Hepatocyte (in vitro differentiated cells): ENCODE data around the gene RIMBP2. TPM values are rescaled to one million over a fixed set of nuclear protein-coding genes. Genes with fewer than 3 reads are reported as not detected.
A peak's percentile ranks its signal among the peaks of the same experiment; 100 is the strongest.

Experiments
- DNase-seq: peaks from one replicate; pipeline ENCODE4 v3.0.0-alpha.2; 2016; ENCODE audit warnings: low spot score
- H2AFZ ChIP-seq: fragments of 200-600 bp; sonication (generic); 2 replicates; pipeline ENCODE4 v1.6.0; 2016; ENCODE audit warnings: antibody characterized with exemption, mild to moderate bottlenecking
- H3K27ac ChIP-seq: fragments of 200-600 bp; sonication (generic); 2 replicates; pipeline ENCODE4 v1.5.1; 2016; ENCODE audit warnings: mild to moderate bottlenecking
- H3K27me3 ChIP-seq: fragments of 200-600 bp; sonication (generic); 2 replicates; pipeline ENCODE4 v1.6.1; 2016
- H3K36me3 ChIP-seq: fragments of 200-600 bp; sonication (generic); replicated peaks from 2 replicates; pipeline ENCODE4 v1.5.1; 2016; ENCODE audit warnings: low read depth; ENCODE audit not compliant: insufficient read depth
- H3K4me1 ChIP-seq: fragments of 200-600 bp; sonication (generic); 2 replicates; pipeline ENCODE4 v1.5.1; 2016; ENCODE audit warnings: mild to moderate bottlenecking, moderate library complexity; ENCODE audit not compliant: insufficient read depth
- H3K4me2 ChIP-seq: fragments of 200-600 bp; sonication (generic); 2 replicates; pipeline ENCODE4 v1.6.0; 2016
- H3K4me3 ChIP-seq: fragments of 200-600 bp; sonication (generic); 2 replicates; pipeline ENCODE4 v1.5.1; 2016; ENCODE audit warnings: mild to moderate bottlenecking
- H3K79me2 ChIP-seq: fragments of 200-600 bp; sonication (generic); 2 replicates; pipeline ENCODE4 v1.6.0; 2017; ENCODE audit warnings: mild to moderate bottlenecking
- H3K9me2 ChIP-seq: fragments of 200-600 bp; sonication (generic); replicated peaks from 2 replicates; pipeline ENCODE4 v1.6.0; 2017; ENCODE audit warnings: mild to moderate bottlenecking; ENCODE audit not compliant: insufficient read depth
- H3K9me3 ChIP-seq: fragments of 200-600 bp; sonication (generic); 2 replicates; pipeline ENCODE4 v1.5.1; 2016; ENCODE audit warnings: low read depth, mild to moderate bottlenecking
- H4K20me1 ChIP-seq: fragments of 200-600 bp; sonication (generic); 2 replicates; pipeline ENCODE4 v1.6.0; 2016; ENCODE audit warnings: mild to moderate bottlenecking; ENCODE audit not compliant: insufficient read depth, poor library complexity, severe bottlenecking
- EZH2 ChIP-seq: fragments of 200-600 bp; sonication (generic); IDR thresholded peaks from 2 replicates; pipeline ENCODE4 v1.6.1; 2016; ENCODE audit warnings: antibody characterized with exemption, mild to moderate bottlenecking, borderline replicate concordance
- EZH2phosphoT487 ChIP-seq: fragments of 200-600 bp; sonication (generic); IDR thresholded peaks from one replicate; pipeline ENCODE4 v1.6.1; 2018; ENCODE audit warnings: antibody characterized with exemption, mild to moderate bottlenecking, low read depth, moderate library complexity; ENCODE audit not compliant: unreplicated experiment, severe bottlenecking
- WGBS: methylation state at CpG from one replicate; pipeline ENCODE4 v1.1.6; 2016; ENCODE audit warnings: low lambda C conversion rate; ENCODE audit errors: missing lambda C conversion rate; 5-methylcytosine and 5-hydroxymethylcytosine counted together
- polyA plus RNA-seq: library from polyadenylated mRNA; unstranded; fragments of >200 nt; fragmentation: Nextera tagmentation; extraction: Ambion mirVana; gene quantifications from 2 replicates; pipeline ENCODE4 v1.2.1, GENCODE V29; 2016
- total RNA-seq: library from RNA; depleted of rRNA; stranded (reverse); fragments of >200 nt; gene quantifications from 2 replicates; pipeline ENCODE4 v1.2.3, GENCODE V29; 2014
- TF ChIP-seq, protein P1 (sequence below): fragments of 200-600 bp; sonication (generic); IDR thresholded peaks from 2 replicates; pipeline ENCODE4 v1.5.1; 2016; ENCODE audit warnings: antibody characterized with exemption, mild to moderate bottlenecking; ENCODE audit not compliant: poor library complexity

The RIMBP2 gene
- total and polyA plus RNA-seq, 2 experiments from 2014 or later = 2.5 to 4.4 TPM

DNA sequence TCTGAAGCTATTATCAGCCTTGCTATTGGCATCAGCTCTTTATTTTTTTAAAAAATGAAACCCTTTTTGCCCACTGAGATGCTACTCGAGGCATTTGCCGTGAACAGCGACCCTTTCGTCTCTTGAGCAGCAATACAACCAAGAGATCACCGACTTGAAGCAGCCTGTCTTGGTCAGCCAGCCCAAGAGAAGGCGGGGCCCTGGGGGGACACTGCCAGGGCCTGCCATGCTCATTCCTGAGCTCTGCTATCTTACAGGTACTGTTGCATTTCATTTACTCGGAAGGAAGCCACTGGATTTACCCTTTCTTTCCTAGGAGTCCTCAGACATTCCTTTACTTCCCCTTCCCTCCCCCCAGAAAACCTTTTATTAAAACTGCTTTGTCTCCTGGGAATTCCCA is 361.7 kb downstream of the RIMBP2 start:
- H4K20me1 ChIP-seq = no peaks in the 10 kb centered on the region
- H3K36me3 ChIP-seq = no peaks in the 10 kb centered on the region
- no peak overlapping the region for H3K27ac ChIP-seq
- no peak overlapping the region for H2AFZ ChIP-seq
- peaks cover 33% of the 10 kb centered on the region for H3K27me3 ChIP-seq
- H3K9me2 ChIP-seq = no peaks in the 10 kb centered on the region
- TF ChIP-seq EZH2phosphoT487 (no peak), EZH2 (no peak)
- TF ChIP-seq, protein P1, sequence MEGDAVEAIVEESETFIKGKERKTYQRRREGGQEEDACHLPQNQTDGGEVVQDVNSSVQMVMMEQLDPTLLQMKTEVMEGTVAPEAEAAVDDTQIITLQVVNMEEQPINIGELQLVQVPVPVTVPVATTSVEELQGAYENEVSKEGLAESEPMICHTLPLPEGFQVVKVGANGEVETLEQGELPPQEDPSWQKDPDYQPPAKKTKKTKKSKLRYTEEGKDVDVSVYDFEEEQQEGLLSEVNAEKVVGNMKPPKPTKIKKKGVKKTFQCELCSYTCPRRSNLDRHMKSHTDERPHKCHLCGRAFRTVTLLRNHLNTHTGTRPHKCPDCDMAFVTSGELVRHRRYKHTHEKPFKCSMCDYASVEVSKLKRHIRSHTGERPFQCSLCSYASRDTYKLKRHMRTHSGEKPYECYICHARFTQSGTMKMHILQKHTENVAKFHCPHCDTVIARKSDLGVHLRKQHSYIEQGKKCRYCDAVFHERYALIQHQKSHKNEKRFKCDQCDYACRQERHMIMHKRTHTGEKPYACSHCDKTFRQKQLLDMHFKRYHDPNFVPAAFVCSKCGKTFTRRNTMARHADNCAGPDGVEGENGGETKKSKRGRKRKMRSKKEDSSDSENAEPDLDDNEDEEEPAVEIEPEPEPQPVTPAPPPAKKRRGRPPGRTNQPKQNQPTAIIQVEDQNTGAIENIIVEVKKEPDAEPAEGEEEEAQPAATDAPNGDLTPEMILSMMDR = no peak
- no peaks in the 10 kb centered on the region for H3K79me2 ChIP-seq
- H3K4me1 ChIP-seq = no peaks in the 10 kb centered on the region
- no peak overlapping the region for H3K4me2 ChIP-seq
- no peak overlapping the region for H3K4me3 ChIP-seq
- H3K9me3 ChIP-seq = no peaks in the 10 kb centered on the region
- DNase-seq = no peak
- 76% methylated on average over 7 of the region's 7 CpGs for WGBS

DNA sequence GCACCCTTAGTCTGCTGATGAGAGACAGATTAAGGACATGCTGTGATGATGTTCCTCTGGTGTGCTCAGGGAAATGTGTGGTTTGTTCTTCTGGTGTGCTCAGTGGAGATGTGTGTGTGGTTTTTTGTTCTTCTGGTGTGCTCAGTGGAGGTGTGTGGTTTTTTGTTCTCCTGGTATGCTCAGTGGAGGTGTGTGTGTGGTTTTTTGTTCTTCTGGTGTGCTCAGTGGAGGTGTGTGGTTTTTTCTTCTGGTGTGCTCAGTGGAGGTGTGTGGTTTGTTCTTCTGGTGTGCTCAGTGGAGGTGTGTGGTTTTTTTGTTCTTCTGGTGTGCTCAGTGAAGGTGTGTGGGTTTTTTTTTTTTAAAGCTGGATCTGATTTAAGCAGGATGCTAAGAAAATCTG is 363.0 kb downstream of the RIMBP2 start:
- Histone ChIP-seq H3K9me3 (no peaks in the 10 kb centered on the region), H3K4me1 (no peaks in the 10 kb centered on the region), H3K79me2 (no peaks in the 10 kb centered on the region), H2AFZ (no peak overlapping the region), H3K27ac (no peak overlapping the region), H4K20me1 (no peaks in the 10 kb centered on the region), H3K4me2 (no peak overlapping the region), H3K4me3 (no peak overlapping the region), H3K9me2 (no peaks in the 10 kb centered on the region), H3K27me3 (peaks cover 28% of the 10 kb centered on the region), H3K36me3 (no peaks in the 10 kb centered on the region)
- DNase-seq = no peak
- TF ChIP-seq EZH2 = no peak
- TF ChIP-seq, protein P1 = no peak
- TF ChIP-seq EZH2phosphoT487 = no peak

DNA sequence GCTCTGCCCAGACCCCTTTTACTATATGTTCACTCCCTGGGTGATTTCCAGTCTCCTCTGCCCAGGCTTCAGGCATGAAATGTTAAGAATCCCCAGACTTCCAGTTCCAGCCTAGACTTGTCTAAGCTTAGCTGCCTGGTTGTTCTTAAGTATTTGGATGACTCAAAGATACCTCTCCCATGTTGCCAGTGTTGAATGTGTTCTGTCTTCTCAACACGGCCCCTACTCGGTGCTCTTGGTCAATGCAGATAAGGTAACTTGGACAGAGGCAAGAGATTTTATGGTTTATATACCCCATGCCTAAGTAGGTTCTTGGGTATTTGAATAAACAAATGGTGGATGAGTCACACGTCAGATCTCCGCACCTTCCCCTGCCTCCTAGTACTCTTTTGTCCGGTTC is 364.8 kb downstream of the RIMBP2 start:
- 41% methylated on average over 5 of the region's 5 CpGs for WGBS
- Histone ChIP-seq H4K20me1 (no peaks in the 10 kb centered on the region), H3K36me3 (no peaks in the 10 kb centered on the region), H3K79me2 (no peaks in the 10 kb centered on the region), H3K9me2 (no peaks in the 10 kb centered on the region), H2AFZ (no peak overlapping the region), H3K27me3 (peaks cover 15% of the 10 kb centered on the region), H3K9me3 (no peaks in the 10 kb centered on the region), H3K27ac (peak overlapping the region; percentile 33), H3K4me1 (no peaks in the 10 kb centered on the region), H3K4me2 (no peak overlapping the region), H3K4me3 (no peak overlapping the region)
- no peak for TF ChIP-seq EZH2phosphoT487
- DNase-seq = peak; percentile 62

DNA sequence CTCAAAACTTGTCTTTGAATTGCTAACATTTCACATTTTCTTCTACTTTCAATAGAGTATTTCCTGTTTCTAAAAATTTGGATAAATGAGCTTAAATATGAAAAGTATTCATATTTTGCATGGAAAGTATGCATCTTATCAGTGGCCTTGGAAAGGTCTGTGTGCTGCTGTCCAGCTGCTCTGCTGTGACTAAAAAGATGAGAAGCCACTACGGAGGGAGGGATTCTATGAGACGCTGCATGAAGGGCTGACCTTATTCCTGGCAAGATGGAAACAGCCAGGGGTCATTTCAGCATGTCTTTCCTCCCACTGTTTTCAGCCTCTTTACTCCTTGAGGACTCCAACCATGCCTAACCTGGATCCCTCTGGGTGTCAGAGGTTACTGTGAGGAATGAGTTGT is 365.4 kb downstream of the RIMBP2 start:
- H3K4me3 ChIP-seq = no peak overlapping the region
- no peaks in the 10 kb centered on the region for H4K20me1 ChIP-seq
- TF ChIP-seq, protein P1 = no peak
- TF ChIP-seq EZH2 (no peak), EZH2phosphoT487 (no peak)
- H3K79me2 ChIP-seq = no peaks in the 10 kb centered on the region
- no peak overlapping the region for H3K4me2 ChIP-seq
- H3K4me1 ChIP-seq = no peaks in the 10 kb centered on the region
- no peaks in the 10 kb centered on the region for H3K36me3 ChIP-seq
- no peaks in the 10 kb centered on the region for H3K9me2 ChIP-seq
- WGBS = 57% methylated on average over 2 of the region's 2 CpGs
- H2AFZ ChIP-seq = no peak overlapping the region
- peaks cover 15% of the 10 kb centered on the region for H3K27me3 ChIP-seq
- DNase-seq = no peak
- no peaks in the 10 kb centered on the region for H3K9me3 ChIP-seq
- peak overlapping the region; percentile 33 for H3K27ac ChIP-seq
